Posterior vena cava (tissue), 2 donors: ENCODE measurements around the gene FRMD4B. TPM values are rescaled to one million over a fixed set of nuclear protein-coding genes. Genes with fewer than 3 reads are reported as not detected.

Experiments
- DNase-seq: peaks from one replicate; pipeline ENCODE4 v3.0.0-alpha.2; 2020; ENCODE audit warnings: low spot score
- intact Hi-C, 2 donors: fragments of 100-400 bp; cut with DNase I; formaldehyde crosslinking; loops; one replicate each; pipeline versions ENCODE4 v1.14.1 to v1.14.2; 2022 to 2023
- total RNA-seq, 2 donors: library from RNA; stranded (reverse); fragmentation: NEBNext Ultra II Directional; extraction: Animal tissue kit (Norgen Biotek cat#: 25700); gene quantifications; one replicate each; pipeline ENCODE4 v1.2.1, GENCODE V29; 2021
- donor health status: DM: yes; HTN: yes; CAD: no.
- donor health status: DM: yes; HTN: yes; CAD: no.

FRMD4B gene
- total RNA-seq, 2 donors from 2014 or later, result 21.5 to 34.9 TPM

GRCh38 chr3:69408542-69408941 lies 22.7 kb upstream of the FRMD4B start:
- intact Hi-C loops, result no loop called here
- DNase-seq, result no peak

- intact Hi-C loops, result no loop called here
- DNase-seq, result no peak
Observed at GRCh38 chr3:69407908-69408307, 22.0 kb upstream of the FRMD4B start.

GRCh38 chr3:69406163-69406562 lies 20.3 kb upstream of the FRMD4B start:
- intact Hi-C loops, result no loop called here
- no peak for DNase-seq

- DNase-seq, result no peak
- intact Hi-C loops, result no loop called here
Observed at GRCh38 chr3:69405067-69405466, 19.2 kb upstream of the FRMD4B start.

GRCh38 chr3:69403454-69403853 lies 17.6 kb upstream of the FRMD4B start:
- intact Hi-C loops, result no loop called here
- DNase-seq, result no peak

GRCh38 chr3:69400683-69401082 lies 14.8 kb upstream of the FRMD4B start:
- intact Hi-C loops, result loop anchor here in 1 of 2 donors (1.0 kb wide), 1 partner anchor 22 kb away; no protein-coding TSS in a partner anchor
- DNase-seq, result no peak

- intact Hi-C loops, result no loop called here
- no peak for DNase-seq
Observed at GRCh38 chr3:69392850-69393249, 7.0 kb upstream of the FRMD4B start.

- intact Hi-C loops, result no loop called here
- no peak for DNase-seq
Observed at GRCh38 chr3:69392415-69392814, 6.5 kb upstream of the FRMD4B start.

- no peak for DNase-seq
- intact Hi-C loops, result no loop called here
Observed at GRCh38 chr3:69391554-69391953, 5.7 kb upstream of the FRMD4B start.

GRCh38 chr3:69390771-69391170 lies 4.9 kb upstream of the FRMD4B start:
- DNase-seq, result no peak
- intact Hi-C loops, result no loop called here

- intact Hi-C loops, result no loop called here
- DNase-seq, result no peak
Observed at GRCh38 chr3:69389520-69390248, 3.8 kb upstream of the FRMD4B start.

GRCh38 chr3:69388241-69388640 lies 2.4 kb upstream of the FRMD4B start:
- DNase-seq, result no peak
- intact Hi-C loops, result no loop called here

- intact Hi-C loops, result no loop called here
- DNase-seq, result no peak
Observed at GRCh38 chr3:69386556-69387385, 883 bp upstream of the FRMD4B start.

GRCh38 chr3:69385123-69385722 lies 665 bp downstream of the FRMD4B start:
- DNase-seq, result no peak
- intact Hi-C loops, result no loop called here

GRCh38 chr3:69384326-69384725 lies 1.6 kb downstream of the FRMD4B start:
- no peak for DNase-seq
- intact Hi-C loops, result no loop called here

GRCh38 chr3:69379661-69380060 lies 6.2 kb downstream of the FRMD4B start:
- intact Hi-C loops, result no loop called here

GRCh38 chr3:69378112-69378802 lies 7.6 kb downstream of the FRMD4B start:
- intact Hi-C loops, result no loop called here
- DNase-seq, result no peak

More at GRCh38 chr3:69379661-69380060, 6.2 kb downstream of the FRMD4B start:
- no peak for DNase-seq

GRCh38 chr3:69377262-69377661 lies 8.6 kb downstream of the FRMD4B start:
- intact Hi-C loops, result no loop called here
- DNase-seq, result no peak

- intact Hi-C loops, result no loop called here
- DNase-seq, result no peak
Observed at GRCh38 chr3:69376731-69377130, 9.2 kb downstream of the FRMD4B start.

GRCh38 chr3:69371816-69372215 lies 14.1 kb downstream of the FRMD4B start:
- intact Hi-C loops, result no loop called here
- DNase-seq, result no peak
